GM18868 (cell line): Measurements from ENCODE around the gene SOS1.

ENCODE experiments used
- ATAC-seq: cut with Tn5 transposase; IDR thresholded peaks from one replicate; pipeline ENCODE4 v1.9.1; 2021; ENCODE audit warnings: mild to moderate bottlenecking, moderate library complexity; ENCODE audit not compliant: unreplicated experiment

The SOS1 gene

DNA sequence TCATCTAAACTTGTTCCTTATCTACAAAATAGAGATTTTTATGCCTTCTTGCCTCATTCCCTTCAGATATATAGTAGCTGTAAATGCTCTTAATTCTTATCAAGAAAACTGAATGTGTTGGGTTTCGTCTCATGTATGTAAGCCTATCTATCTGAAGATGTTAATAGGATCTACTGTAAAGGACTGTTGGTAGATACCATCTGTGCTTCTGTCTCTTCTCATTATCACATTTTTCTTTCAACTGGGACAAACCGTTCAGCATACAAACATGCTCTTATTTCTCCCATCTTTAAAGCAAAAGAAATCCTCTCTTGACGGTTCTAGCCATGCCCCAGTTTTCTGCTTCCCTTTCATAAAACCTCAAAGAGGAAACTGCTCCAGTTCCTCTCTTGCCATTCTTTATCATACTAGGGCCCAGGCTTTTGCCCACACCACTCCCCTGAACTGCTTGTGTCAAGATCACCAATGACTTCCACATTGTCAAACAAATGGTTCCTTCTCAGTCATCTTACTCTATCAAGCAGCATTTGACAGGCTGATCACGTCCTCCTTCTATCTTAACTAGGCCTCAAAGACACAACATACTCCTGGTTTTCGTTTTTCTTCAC, 142.5 kb downstream of the SOS1 start:
- no peak for ATAC-seq

- no peak for ATAC-seq
Measured at GRCh38 chr2:38977047-38977446, 143.8 kb downstream of the SOS1 start.

- ATAC-seq, result no peak
Measured at GRCh38 chr2:38975042-38975441, 145.8 kb downstream of the SOS1 start.

GRCh38 chr2:38973266-38973665, 147.6 kb downstream of the SOS1 start:
- no peak for ATAC-seq

GRCh38 chr2:38971377-38971776, 149.5 kb downstream of the SOS1 start:
- ATAC-seq, result no peak

DNA sequence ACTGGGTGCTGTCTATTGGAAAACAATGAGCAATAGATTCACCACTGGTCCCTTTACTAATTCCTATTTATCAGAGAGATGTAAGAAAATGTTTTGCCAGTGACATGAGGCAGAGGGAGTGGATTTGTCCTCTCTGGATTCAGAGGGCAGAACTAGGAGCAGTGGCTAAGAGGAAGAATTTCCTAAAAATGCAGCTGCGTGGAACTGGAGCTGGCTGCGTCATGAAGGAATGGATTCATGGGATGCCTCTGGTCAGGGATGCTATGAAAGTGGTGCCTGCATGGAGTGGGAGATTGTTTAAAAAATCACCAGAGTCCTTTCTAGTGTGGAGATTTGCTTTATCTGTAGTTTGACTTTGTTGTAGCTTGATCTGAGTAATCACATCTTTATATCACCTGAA, 152.8 kb downstream of the SOS1 start:
- no peak for ATAC-seq

- ATAC-seq, result no peak
Measured at GRCh38 chr2:38966678-38967077, 154.2 kb downstream of the SOS1 start.

DNA sequence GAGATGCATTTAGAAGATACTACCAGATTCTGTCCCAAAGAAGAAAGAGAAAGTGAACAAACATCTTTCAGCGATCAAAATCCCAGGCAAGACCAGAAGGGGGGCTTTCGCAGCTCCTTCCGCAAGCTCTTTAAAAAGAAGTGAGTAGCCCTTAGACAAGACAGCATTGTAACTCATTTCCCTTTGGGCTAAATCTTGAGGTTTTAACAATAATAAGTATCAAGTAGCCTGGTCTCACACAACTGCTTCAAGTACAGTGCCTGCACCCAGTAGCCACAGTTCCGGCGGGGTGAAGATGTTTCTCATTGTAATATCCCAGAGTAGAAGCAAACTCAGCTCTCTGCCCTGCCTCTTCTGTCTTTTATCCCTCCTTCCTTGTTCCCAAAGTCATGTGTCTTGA, 154.8 kb downstream of the SOS1 start:
- ATAC-seq, result no peak

DNA sequence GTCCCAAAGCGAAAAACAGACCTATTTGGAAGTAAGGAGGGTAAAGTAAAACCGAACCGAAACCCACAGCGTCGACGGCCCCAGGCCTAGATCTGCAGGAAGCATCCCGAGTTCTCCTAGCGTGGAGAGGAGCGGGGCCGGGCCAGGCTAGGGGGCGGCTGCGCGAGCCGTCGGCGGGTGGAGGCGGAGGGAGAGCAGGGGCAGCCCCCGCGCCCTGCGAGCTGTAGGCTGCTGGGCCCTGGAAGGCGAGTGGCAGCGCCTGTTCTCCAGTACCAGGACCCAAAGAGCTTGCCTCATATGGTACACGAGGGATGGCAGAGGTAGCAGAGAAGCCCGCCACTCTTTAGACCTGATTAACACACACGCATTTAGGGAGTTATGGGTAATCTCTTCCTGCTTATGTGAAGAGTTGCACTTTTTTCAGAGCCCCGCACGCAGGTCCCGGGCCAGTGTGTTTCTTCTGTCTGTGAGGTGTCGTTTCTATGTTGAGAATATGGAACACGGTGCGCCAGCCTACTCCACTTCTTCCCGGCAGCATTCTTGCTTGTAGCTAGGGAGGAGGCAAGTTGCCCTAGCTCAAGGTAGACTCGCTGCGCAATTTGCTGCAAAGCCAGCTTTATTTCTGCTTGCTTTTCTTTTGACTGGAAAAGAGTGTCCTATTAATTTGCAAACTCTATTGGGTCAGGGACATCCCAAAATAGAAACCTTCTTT, 160.1 kb downstream of the SOS1 start:
- ATAC-seq, result no peak

- ATAC-seq, result peak; percentile 84
Measured at GRCh38 chr2:38959938-38960608, 160.8 kb downstream of the SOS1 start.

DNA sequence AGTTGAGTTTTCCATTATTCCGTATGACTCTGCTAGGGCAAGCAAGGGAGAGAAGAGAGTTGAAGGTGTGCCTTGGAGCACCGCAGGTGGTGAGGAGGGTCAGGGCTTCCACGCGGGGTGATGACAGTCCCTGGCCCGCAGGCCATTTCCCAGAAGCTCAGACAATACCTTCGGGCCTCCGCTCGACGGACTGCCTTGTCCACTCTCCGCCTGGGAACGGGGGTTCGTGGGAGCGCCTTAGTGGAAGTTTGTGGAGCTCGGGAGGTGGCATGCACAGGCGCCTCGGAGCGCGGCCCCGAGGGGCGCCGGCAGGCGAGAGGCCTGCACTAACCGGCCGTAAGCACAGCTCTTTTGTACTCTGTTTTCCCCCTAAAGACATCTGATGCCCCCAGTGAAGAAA, 161.4 kb downstream of the SOS1 start:
- ATAC-seq, result no peak

GRCh38 chr2:38957972-38958371, 162.9 kb downstream of the SOS1 start:
- ATAC-seq, result no peak

- ATAC-seq, result no peak
Measured at GRCh38 chr2:38951766-38952165, 169.1 kb downstream of the SOS1 start.

DNA sequence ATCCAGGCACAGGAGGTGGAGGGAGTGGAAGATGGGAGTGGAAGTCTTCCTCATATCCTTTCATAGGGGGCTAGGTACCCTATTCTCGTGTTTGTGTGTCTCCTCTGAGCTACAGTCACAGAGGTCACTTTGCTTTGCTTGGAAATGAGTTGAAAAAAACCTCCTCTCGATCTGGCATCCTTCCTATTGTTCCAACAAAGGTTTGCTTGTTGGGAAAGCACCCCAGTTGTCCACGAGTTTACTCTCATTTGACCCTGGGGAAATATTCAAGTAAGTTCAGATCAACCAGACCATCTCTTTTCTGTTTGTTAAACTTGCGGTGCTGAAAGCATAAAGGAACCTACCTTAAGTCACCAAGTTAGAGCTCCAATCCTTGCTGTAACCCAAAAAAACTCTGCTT, 171.9 kb downstream of the SOS1 start:
- no peak for ATAC-seq

DNA sequence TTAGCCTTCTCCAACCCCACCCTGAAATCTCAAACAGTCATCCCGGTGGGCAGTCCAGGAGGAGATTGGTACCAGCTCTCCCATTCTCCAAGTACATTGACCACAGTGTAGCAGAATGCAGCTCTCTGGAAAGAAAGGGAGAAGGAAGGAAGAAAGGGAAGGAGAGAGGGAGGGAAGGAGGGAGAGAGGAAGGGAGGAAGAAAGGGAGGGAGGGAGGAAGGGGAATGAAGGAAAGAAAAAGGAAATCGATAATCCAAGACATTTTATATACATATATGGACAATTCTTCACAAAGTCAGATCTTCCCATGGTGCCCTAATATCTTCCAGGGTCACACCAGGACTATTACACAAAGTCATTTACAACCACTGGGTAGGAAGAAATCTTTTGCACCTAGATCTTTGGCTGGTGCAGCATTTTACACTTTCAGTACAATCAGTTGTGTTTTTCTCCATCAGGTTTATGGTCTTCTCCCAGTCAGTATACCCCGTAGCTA, 172.4 kb downstream of the SOS1 start:
- no peak for ATAC-seq

DNA sequence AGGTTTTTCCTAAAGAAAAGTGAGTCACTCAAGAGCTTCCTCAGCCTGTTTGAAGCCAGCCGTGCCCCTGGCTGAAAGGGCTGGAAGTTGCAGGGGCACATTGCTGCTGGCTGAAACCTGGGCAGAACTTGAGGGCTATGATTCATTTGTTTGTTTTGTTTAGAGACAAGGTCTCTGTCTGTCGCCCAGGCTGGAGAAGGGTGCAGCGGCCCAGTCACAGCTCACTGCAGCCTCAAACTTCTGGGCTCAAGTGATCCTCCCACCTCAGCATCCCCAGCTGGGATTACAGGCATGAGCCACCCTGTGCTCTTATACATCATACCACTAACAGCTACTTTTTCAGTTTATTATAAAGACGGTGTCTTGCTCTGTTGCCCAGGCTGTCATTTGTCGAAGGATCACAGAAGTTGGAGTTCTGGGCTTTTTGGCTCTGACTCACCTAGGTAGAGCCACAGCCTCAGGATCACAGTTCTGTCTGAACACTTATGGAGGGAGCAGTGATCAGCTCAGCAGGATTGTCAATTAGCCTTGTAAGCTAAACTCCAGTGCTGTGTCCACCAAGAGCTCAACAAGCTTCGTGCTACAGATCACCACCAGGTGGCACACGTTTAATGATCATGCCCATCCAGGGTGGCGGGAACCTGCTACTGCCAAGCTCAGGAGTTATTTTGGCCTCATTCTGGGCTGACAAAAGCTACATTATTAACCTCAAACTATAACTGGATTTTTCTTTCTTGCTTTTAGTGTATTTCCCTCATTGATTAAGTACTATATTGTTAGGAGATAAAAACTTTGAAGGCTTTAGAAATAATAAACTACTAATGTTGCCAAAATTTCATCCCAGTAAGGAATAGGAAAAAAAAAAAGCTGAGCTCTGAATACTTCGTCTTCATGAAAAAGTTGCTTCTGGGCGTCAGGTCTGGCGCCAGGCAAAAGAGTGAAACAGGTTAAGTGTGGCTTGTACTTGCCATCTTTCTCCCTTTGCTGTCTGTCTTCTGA, 173.3 kb downstream of the SOS1 start:
- peak; percentile 87 for ATAC-seq

- ATAC-seq, result no peak
Measured at GRCh38 chr2:38945911-38946310, 174.9 kb downstream of the SOS1 start.

- no peak for ATAC-seq
Measured at GRCh38 chr2:38945372-38945771, 175.5 kb downstream of the SOS1 start.

- ATAC-seq, result no peak
Measured at GRCh38 chr2:38943784-38944183, 177.1 kb downstream of the SOS1 start.

- no peak for ATAC-seq
Measured at GRCh38 chr2:38940746-38941145, 180.1 kb downstream of the SOS1 start.

GRCh38 chr2:38937548-38937947, 183.3 kb downstream of the SOS1 start:
- no peak for ATAC-seq
